GM12878 (cell line): ENCODE data around the gene RECK. TPM values are rescaled to one million over a fixed set of nuclear protein-coding genes. Genes with fewer than 3 reads are reported as not detected.
A peak's percentile ranks its signal among the peaks of the same experiment; 100 is the strongest.

Experiments used
- ATAC-seq: fragments of 200-7000 bp; cut with Tn5 transposase; 3 replicates; pipeline ENCODE4 v1.9.1; 2020; ENCODE audit warnings: mild to moderate bottlenecking, moderate library complexity
- BruUV-seq: library from RNA; stranded (reverse); fragments of 400-500 nt; replicated peaks from 2 replicates; lab custom pipeline; 2021; lab: Mats Ljungman, UMichigan
- CTCF ChIA-PET: fragments of 300-600 bp; sonication (Branson Sonifier 250); formaldehyde crosslinking; extraction: SDS; loops from one replicate; lab custom pipeline; 2021; ENCODE audit warnings: inconsistent platforms; lab: Yijun Ruan, JAX
- POLR2A ChIA-PET: fragments of 350-600 bp; formaldehyde crosslinking; extraction: SDS; loops from one replicate; lab custom pipeline; 2021; ENCODE audit warnings: inconsistent platforms; lab: Charles Lee
- RAD21 ChIA-PET: fragments of 300-600 bp; sonication (Branson Sonifier 250); formaldehyde crosslinking; loops from one replicate; lab custom pipeline; 2023; ENCODE audit warnings: antibody characterized with exemption; ENCODE audit not compliant: unreplicated experiment; lab: Charles Lee
- SMC1A ChIA-PET: fragments of 300-600 bp; sonication (Branson Sonifier 250); formaldehyde crosslinking; loops from one replicate; lab custom pipeline; 2023; ENCODE audit not compliant: unreplicated experiment, uncharacterized antibody; lab: Charles Lee
- DNase-seq: peaks from one replicate; pipeline ENCODE4 v3.0.0-alpha.2; 2011; ENCODE audit warnings: low read depth, low spot score
- FAIRE-seq: peaks from 3 replicates; lab custom pipeline; 2011; peaks lifted over from hg19 to GRCh38; lab: Jason Lieb, UNC
- H2AFZ ChIP-seq: 2 replicates; pipeline ENCODE4 v1.6.0; 2011; ENCODE audit warnings: low read depth, low read length, control low read depth; ENCODE audit not compliant: control insufficient read depth
- H3K27ac ChIP-seq: 2 replicates; pipeline ENCODE4 v1.5.1; 2011; ENCODE audit warnings: control low read depth; ENCODE audit not compliant: control insufficient read depth, insufficient read depth
- H3K27me3 ChIP-seq, 2 experiments: replicated peaks in 1 of 2; 2 replicates each; pipeline versions ENCODE4 v1.6.0 to v1.6.1; 2011; ENCODE audit warnings: low read length in 1 of 2; ENCODE audit not compliant: control insufficient read depth in 2 of 2, insufficient read depth in 2 of 2
- H3K36me3 ChIP-seq, 2 experiments: 2 replicates each; pipeline ENCODE4 v1.5.1; 2011; ENCODE audit warnings: low read length in 1 of 2; ENCODE audit not compliant: control insufficient read depth in 2 of 2, insufficient read depth in 2 of 2
- H3K4me1 ChIP-seq: 2 replicates; pipeline ENCODE4 v1.6.1; 2011; ENCODE audit warnings: mild to moderate bottlenecking, low read length, moderate library complexity, mixed read lengths; ENCODE audit not compliant: control insufficient read depth, insufficient read depth
- H3K4me2 ChIP-seq: 2 replicates; pipeline ENCODE4 v1.6.0; 2011; ENCODE audit warnings: control low read depth; ENCODE audit not compliant: control insufficient read depth, insufficient read depth
- H3K4me3 ChIP-seq: fragments of 200-600 bp; sonication (generic); 2 replicates; pipeline ENCODE4 v1.5.1; 2016
- H3K79me2 ChIP-seq: 2 replicates; pipeline ENCODE4 v1.6.0; 2011; ENCODE audit warnings: low read length; ENCODE audit not compliant: control insufficient read depth, insufficient read depth
- H3K9ac ChIP-seq: 2 replicates; pipeline ENCODE4 v1.8.0; 2011; ENCODE audit warnings: low read length, control low read depth, mixed read lengths; ENCODE audit not compliant: control insufficient read depth, insufficient read depth
- H3K9me3 ChIP-seq: replicated peaks from 3 replicates; pipeline ENCODE4 v1.5.1; 2011; ENCODE audit warnings: mild to moderate bottlenecking, low read length; ENCODE audit not compliant: control insufficient read depth, insufficient read depth
- H4K20me1 ChIP-seq: 2 replicates; pipeline ENCODE4 v1.6.0; 2011; ENCODE audit not compliant: control insufficient read depth, insufficient read depth
- FOS ChIP-seq: IDR thresholded peaks from 3 replicates; pipeline ENCODE4 v1.6.1; 2011; ENCODE audit warnings: borderline replicate concordance; ENCODE audit not compliant: insufficient read length; ENCODE audit errors: extremely low read depth
- JUNB ChIP-seq: IDR thresholded peaks from 2 replicates; pipeline ENCODE4 v1.6.1; 2016; ENCODE audit warnings: antibody characterized with exemption, mild to moderate bottlenecking
- MEF2B ChIP-seq: fragments of 450-650 bp; IDR thresholded peaks from 2 replicates; pipeline ENCODE4 v1.6.1; 2018; ENCODE audit warnings: mild to moderate bottlenecking, moderate library complexity; ENCODE audit not compliant: partially characterized antibody, poor library complexity, severe bottlenecking
- PML ChIP-seq: IDR thresholded peaks from 2 replicates; pipeline ENCODE4 v1.6.1; 2012; ENCODE audit warnings: low read length, inconsistent platforms
- POU2F2 ChIP-seq: IDR thresholded peaks from 3 replicates; pipeline ENCODE4 v1.6.1; 2011; ENCODE audit warnings: low read depth, mild to moderate bottlenecking, low read length, borderline replicate concordance
- SIX5 ChIP-seq: IDR thresholded peaks from 2 replicates; pipeline ENCODE4 v1.6.1; 2011; ENCODE audit warnings: mild to moderate bottlenecking, low read depth, low read length, moderate library complexity; ENCODE audit not compliant: severe bottlenecking
- SPI1 ChIP-seq: IDR thresholded peaks from 2 replicates; pipeline ENCODE4 v1.6.1; 2011; ENCODE audit warnings: low read depth, mild to moderate bottlenecking, low read length, moderate library complexity, borderline replicate concordance; ENCODE audit not compliant: insufficient read depth
- TCF7 ChIP-seq: IDR thresholded peaks from 2 replicates; pipeline ENCODE4 v1.6.1; 2014; ENCODE audit warnings: antibody characterized with exemption, borderline replicate concordance
- WGBS: methylation state at CpG from one replicate; pipeline ENCODE4 v1.1.6; 2016; ENCODE audit warnings: low lambda C conversion rate; ENCODE audit not compliant: insufficient replicate concordance, insufficient coverage; ENCODE audit errors: missing lambda C conversion rate; 5-methylcytosine and 5-hydroxymethylcytosine counted together
- in situ Hi-C: fragments of 300-500 bp; cut with MboI; formaldehyde crosslinking; loops from 9 replicates; pipeline ENCODE4 v1.14.3; 2018; ENCODE audit warnings: mixed read lengths
- intact Hi-C: fragments of 100-400 bp; cut with micrococcal nuclease; formaldehyde crosslinking; loops from one replicate; pipeline ENCODE4 v1.14.2; 2022; ENCODE audit not compliant: unreplicated experiment
- polyA plus RNA-seq, 11 experiments: library from polyadenylated mRNA; depleted of rRNA in 4 of 11; unstranded in 6 of 11; stranded (reverse) in 5 of 11; fragments of >200 nt; fragmentation: Nextera tagmentation in 4 of 11; fragmentation: Illumina TruSeq in 1 of 11; extraction: Ambion mirVana in 4 of 11; extraction: Trizol in 1 of 11; gene quantifications; 1 replicate in 1 of 11; 2 replicates in 10 of 11; pipeline versions ENCODE4 v1.2.1 to v1.2.3, GENCODE V29; 2011 to 2016; ENCODE audit warnings: inconsistent platforms in 2 of 11, missing spikeins in 2 of 11, low read depth in 1 of 11
- total RNA-seq, 4 experiments: library from RNA; depleted of rRNA in 3 of 4; stranded (reverse); fragments of >200 nt in 3 of 4; fragmentation: Illumina TruSeq in 1 of 4; extraction: Trizol in 1 of 4; gene quantifications; 2 replicates each; pipeline versions ENCODE4 v1.2.1 to v1.2.3, GENCODE V29; 2013 to 2021

Gene RECK
- total and polyA plus RNA-seq, 10 of the 15 experiments (the other 5 are each of a cell fraction or from before 2014, with no cell fraction given) = 0.02 to 0.40 (median 0.13) TPM

DNA sequence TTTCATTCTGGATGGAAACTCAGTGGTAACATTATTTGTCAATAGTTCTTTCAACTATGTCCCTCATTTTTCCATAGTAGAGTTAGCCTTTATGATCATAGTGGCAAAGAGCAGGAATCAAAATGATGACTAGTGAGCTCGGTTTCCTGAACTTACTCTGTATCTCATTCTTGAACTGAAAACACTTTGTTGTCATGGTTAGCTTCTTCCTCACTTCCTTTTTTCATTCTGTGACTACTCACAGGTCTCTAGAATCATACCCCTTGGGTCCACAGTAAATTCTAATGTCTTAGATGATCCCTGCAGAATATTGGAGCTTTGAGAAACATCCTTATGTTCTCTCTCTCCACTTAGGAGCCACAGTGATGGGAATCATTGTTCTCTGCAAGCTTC is 29.4 kb upstream of the RECK start (continued):
- TF ChIP-seq FOS (no peak), POU2F2 (no peak), SPI1 (peak; percentile 86; the same call in 1 of the 2 replicates), MEF2B (no peak), TCF7 (no peak), PML (no peak), JUNB (peak; percentile 47)
- TF ChIP-seq, all 136 proteins: peak for 5

DNA sequence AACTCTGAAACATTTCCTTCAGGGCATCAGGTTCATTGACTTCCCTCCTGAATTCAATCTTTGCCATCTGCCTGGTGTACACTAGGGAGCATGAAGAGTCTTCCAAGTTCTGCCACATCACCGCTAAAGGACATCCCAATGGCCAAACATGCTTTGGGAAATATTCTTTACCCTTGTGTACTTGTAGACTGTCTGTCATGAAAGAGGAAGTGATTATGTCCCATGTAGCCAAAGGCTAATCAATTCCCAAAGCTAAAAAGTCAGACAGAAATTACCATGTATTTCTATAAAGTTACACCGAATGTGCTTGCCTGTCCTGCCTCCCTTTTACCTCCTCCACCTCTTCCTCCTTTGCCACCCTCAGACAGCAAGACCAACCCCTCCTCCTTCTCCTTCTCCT is 28.9 kb upstream of the RECK start:
- RAD21 ChIA-PET = interaction anchor here (0.8 to 1.2 kb wide), 2 partner anchors 15 to 65 kb away, joined by 3 read pairs; no protein-coding TSS in a partner anchor
- Histone ChIP-seq H3K9ac (no peak overlapping the region), H3K4me2 (no peak overlapping the region)
- intact Hi-C loops = no loop called here
- in situ Hi-C loops = no loop called here
- BruUV-seq = no TSS peak
- TF ChIP-seq SPI1 (peak; percentile 63; the same call in 1 of the 2 replicates), SIX5 (no peak)
- TF ChIP-seq, all 136 proteins: peak for 1
- H3K4me1 ChIP-seq = peaks cover 22% of the 10 kb centered on the region
- H3K79me2 ChIP-seq = no peaks in the 10 kb centered on the region
- POLR2A ChIA-PET = no interaction called here
- no peaks in the 10 kb centered on the region for H4K20me1 ChIP-seq
- CTCF ChIA-PET = interaction anchor here (0.6 to 5.4 kb wide), 17 partner anchors 8 to 336 kb away, joined by 3 to 98 read pairs (median 4); no protein-coding TSS in a partner anchor
- FAIRE-seq (no peak), ATAC-seq (no peak), DNase-seq (no peak)
- 51% methylated on average over 2 of the region's 2 CpGs for WGBS
- H3K36me3 ChIP-seq = no peaks in the 10 kb centered on the region
- H3K27me3 ChIP-seq = peaks cover 0 to 3% of the 10 kb centered on the region in 2 experiments; a peak in 3 of 4 replicates
- peaks cover 4% of the 10 kb centered on the region; the same call in 2 of the 3 replicates for H3K9me3 ChIP-seq
- H3K27ac ChIP-seq = no peak overlapping the region
- SMC1A ChIA-PET = interaction anchor here (0.8 to 3.3 kb wide), 9 partner anchors 13 to 159 kb away, joined by 3 to 16 read pairs (median 3); no protein-coding TSS in a partner anchor
- H3K4me3 ChIP-seq = no peak overlapping the region
- H2AFZ ChIP-seq = no peak overlapping the region
